Calu3 (cell line): ENCODE results near the gene TSEN54. TPM values are rescaled to one million over a fixed set of nuclear protein-coding genes. Genes with fewer than 3 reads are reported as not detected.
A peak's percentile ranks its signal among the peaks of the same experiment; 100 is the strongest.

Experiments
- BruUV-seq: library from RNA; stranded (reverse); fragments of 400-500 nt; replicated peaks from 2 replicates; lab custom pipeline; 2021; lab: Mats Ljungman, UMichigan
- CTCF ChIA-PET: fragments of 300-600 bp; sonication (Branson Sonifier 250); formaldehyde crosslinking; loops from one replicate; lab custom pipeline; 2022; ENCODE audit warnings: antibody characterized with exemption; lab: Charles Lee
- DNase-seq: peaks from one replicate; pipeline ENCODE4 v3.0.0; 2022
- H3K27ac Mint-ChIP-seq: one replicate; pipeline ENCODE4 v1.8.0; 2022; ENCODE audit warnings: mixed read lengths; ENCODE audit not compliant: unreplicated experiment
- H3K27me3 Mint-ChIP-seq: one replicate; pipeline ENCODE4 v1.8.0; 2022; ENCODE audit warnings: mixed read lengths; ENCODE audit not compliant: unreplicated experiment
- H3K36me3 Mint-ChIP-seq: one replicate; pipeline ENCODE4 v1.8.0; 2022; ENCODE audit warnings: mild to moderate bottlenecking, moderate library complexity, mixed read lengths; ENCODE audit not compliant: insufficient read depth, unreplicated experiment
- H3K4me1 Mint-ChIP-seq: one replicate; pipeline ENCODE4 v1.8.0; 2022; ENCODE audit warnings: mild to moderate bottlenecking, low read depth, mixed read lengths; ENCODE audit not compliant: unreplicated experiment
- H3K4me3 Mint-ChIP-seq: one replicate; pipeline ENCODE4 v1.8.0; 2022; ENCODE audit warnings: mild to moderate bottlenecking, low read depth, moderate library complexity, mixed read lengths; ENCODE audit not compliant: unreplicated experiment
- H3K9me3 Mint-ChIP-seq: one replicate; pipeline ENCODE4 v1.8.0; 2022; ENCODE audit warnings: low read depth, mixed read lengths; ENCODE audit not compliant: unreplicated experiment
- intact Hi-C: fragments of 100-400 bp; cut with micrococcal nuclease; formaldehyde crosslinking; loops from one replicate; pipeline ENCODE4 v1.10.0; 2022; ENCODE audit not compliant: unreplicated experiment
- total RNA-seq: library from RNA; stranded (reverse); gene quantifications from 2 replicates; pipeline ENCODE4 v1.2.3, GENCODE V29; 2022
- TF ChIP-seq, protein P1 (sequence below): fragments of 200-600 bp; IDR thresholded peaks from one replicate; pipeline ENCODE4 v1.8.0; 2022; ENCODE audit warnings: antibody characterized with exemption; ENCODE audit not compliant: unreplicated experiment

TSEN54 gene
- total RNA-seq, 1 experiment from 2014 or later: 55.4 TPM

DNA sequence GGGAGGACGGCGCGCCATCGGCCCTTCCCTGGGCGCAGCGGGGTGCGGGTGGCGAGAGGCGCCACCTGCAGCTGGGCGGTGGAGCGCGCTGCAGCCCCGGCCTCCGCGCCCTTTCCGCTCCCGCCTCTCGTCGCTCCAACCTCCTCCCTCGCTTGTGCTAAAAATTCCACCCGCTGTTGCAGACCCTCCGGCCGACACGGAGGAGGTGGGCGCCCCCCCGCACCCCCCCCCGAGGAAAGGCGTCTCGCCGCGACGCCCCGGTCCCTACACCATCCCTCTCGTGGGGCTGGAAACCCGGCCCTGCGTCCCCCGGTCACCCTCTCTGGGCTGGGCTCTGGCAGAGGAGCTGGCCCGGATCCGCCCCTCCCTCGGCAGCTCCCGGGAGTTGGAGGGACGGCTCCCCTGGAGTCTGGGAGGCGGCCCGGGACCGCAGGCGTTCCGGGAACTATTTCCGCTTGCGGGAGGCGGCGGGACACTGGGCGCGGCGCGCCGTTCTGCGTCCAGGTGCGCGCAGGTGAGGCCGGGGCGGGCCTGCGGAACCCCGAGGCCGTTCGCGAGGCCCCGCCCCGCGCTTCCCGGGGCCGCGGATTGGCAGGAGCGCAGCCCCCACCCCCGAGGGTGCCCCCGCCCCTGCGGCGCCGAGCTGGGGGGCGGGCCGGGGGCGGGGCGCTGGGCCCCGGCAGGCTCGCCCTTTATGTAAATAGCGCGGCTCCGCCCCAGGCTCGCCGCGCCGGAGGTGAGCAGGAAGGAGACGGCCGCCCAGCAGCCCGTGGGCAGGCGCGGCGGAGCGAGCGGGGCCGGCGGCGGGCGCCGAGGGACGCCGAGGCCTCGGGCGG is 8.9 kb downstream of the TSEN54 start, which contains the start of gene LLGL2:
Gene LLGL2, plus strand, starts transcription at position 728 of the 836 bp plus-strand sequence. CDS start 17,730 bp downstream, outside the sequence.
- H3K36me3 Mint-ChIP-seq: peaks cover 48% of the 10 kb centered on the region
- peak within 1 kb of the TSS; percentile 82 for H3K27ac Mint-ChIP-seq
- intact Hi-C loops: no loop called here
- TF ChIP-seq, protein P1, sequence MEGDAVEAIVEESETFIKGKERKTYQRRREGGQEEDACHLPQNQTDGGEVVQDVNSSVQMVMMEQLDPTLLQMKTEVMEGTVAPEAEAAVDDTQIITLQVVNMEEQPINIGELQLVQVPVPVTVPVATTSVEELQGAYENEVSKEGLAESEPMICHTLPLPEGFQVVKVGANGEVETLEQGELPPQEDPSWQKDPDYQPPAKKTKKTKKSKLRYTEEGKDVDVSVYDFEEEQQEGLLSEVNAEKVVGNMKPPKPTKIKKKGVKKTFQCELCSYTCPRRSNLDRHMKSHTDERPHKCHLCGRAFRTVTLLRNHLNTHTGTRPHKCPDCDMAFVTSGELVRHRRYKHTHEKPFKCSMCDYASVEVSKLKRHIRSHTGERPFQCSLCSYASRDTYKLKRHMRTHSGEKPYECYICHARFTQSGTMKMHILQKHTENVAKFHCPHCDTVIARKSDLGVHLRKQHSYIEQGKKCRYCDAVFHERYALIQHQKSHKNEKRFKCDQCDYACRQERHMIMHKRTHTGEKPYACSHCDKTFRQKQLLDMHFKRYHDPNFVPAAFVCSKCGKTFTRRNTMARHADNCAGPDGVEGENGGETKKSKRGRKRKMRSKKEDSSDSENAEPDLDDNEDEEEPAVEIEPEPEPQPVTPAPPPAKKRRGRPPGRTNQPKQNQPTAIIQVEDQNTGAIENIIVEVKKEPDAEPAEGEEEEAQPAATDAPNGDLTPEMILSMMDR: peak; percentile 43
- peak; percentile 96 for DNase-seq
- H3K9me3 Mint-ChIP-seq: no peaks in the 10 kb centered on the region
- BruUV-seq: no TSS peak
- CTCF ChIA-PET: interaction anchor here (0.6 to 3.6 kb wide), 16 partner anchors 9 to 1192 kb away, joined by 3 to 23 read pairs (median 4); partner anchors contain the start of gene TSEN54
- peaks cover 4% of the 10 kb centered on the region for H3K4me1 Mint-ChIP-seq
- H3K27me3 Mint-ChIP-seq: no peaks in the 10 kb centered on the region
- peak within 1 kb of the TSS; percentile 94 for H3K4me3 Mint-ChIP-seq

DNA sequence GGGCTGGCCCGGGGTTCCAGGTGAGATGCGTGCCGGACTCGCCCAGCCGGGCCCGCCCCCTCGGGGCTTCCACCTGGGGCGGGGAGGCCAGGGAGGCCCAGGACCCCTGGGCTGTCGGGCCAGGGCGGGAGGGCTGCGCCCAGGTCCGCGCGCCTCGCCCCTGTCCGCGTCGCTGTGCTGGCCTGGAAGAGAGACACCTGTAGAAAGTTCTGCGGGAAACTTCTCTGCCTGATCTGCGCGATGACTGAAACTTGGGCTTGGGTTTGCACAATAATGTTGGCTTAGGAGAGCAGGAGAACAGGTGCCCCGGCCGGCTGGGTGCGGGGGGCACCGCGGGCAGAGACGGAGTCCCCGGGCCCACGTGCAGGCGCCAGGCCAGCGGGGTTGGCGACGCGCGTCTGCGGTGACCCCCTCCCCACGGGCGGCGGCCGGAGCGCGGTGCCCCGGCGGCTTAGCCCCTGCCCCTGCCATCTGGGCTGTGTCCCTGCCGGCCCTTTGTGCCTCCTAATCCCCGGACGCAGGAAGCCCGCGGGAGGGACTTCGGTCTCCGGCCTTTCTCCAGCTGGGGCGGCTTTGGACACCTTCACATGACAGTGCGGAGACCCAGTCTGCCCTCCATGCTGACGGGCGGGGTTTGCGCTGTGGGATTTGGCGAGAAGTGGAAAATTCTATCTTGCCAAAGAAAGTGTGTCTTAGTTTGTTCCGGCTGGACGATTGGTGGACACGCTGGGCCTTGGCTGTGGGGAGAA is 9.7 kb downstream of the TSEN54 start:
- peak; percentile 35 for DNase-seq
- H3K9me3 Mint-ChIP-seq: no peaks in the 10 kb centered on the region
- peak overlapping the region; percentile 94 for H3K4me3 Mint-ChIP-seq
- peaks cover 12% of the 10 kb centered on the region for H3K4me1 Mint-ChIP-seq
- TF ChIP-seq, protein P1: no peak
- peak overlapping the region; percentile 82 for H3K27ac Mint-ChIP-seq
- CTCF ChIA-PET: interaction anchor here (0.8 to 3.6 kb wide), 14 partner anchors 9 to 97 kb away, joined by 3 to 23 read pairs (median 4); partner anchors contain the start of genes MYO15B and TSEN54
- BruUV-seq: no TSS peak
- peaks cover 54% of the 10 kb centered on the region for H3K36me3 Mint-ChIP-seq
- no peaks in the 10 kb centered on the region for H3K27me3 Mint-ChIP-seq
- intact Hi-C loops: no loop called here

DNA sequence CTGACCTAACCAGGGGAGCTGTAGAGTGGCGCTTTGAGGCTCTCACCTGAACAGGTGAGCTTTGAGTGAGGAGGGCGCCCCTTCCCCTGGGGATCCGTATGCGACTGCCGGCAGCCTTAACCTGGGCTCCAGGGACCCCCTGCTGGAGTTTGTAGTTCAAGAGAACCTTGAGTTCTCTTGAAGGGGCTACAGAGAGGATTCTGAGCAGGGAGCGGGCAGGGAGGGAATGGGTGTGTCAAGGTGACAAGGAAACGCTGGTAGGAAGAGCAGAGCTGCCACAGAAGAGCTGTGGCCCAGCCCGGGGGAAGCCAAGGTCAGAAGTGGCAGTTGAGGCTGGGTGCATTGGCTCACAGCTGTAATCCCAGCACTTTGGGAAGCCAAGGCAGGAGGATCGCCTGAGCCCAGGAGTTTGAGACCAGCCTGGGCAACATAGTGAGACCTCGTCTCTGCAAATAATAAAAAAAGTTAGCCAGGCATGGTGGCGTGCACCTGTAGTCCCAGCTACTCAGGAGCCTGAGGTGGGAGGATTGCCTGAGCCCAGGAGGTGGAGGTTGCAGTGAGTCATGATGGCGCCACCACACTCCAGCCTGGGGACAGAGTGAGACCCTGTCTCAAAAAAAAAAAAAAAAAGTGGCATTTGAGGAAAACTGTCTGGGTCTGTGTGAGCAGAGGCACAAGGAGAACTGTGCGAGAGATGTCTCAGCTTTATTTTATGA is 10.4 kb downstream of the TSEN54 start:
- peak; percentile 41 for DNase-seq
- no peaks in the 10 kb centered on the region for H3K27me3 Mint-ChIP-seq
- H3K27ac Mint-ChIP-seq: peak overlapping the region; percentile 82
- no peaks in the 10 kb centered on the region for H3K9me3 Mint-ChIP-seq
- BruUV-seq: no TSS peak
- CTCF ChIA-PET: interaction anchor here (0.6 to 3.6 kb wide), 9 partner anchors 9 to 352 kb away, joined by 3 to 23 read pairs (median 5); partner anchors contain the start of genes MYO15B, TRIM47 and TSEN54
- peaks cover 19% of the 10 kb centered on the region for H3K4me1 Mint-ChIP-seq
- TF ChIP-seq, protein P1: no peak
- intact Hi-C loops: no loop called here
- peak overlapping the region; percentile 94 for H3K4me3 Mint-ChIP-seq
- peaks cover 61% of the 10 kb centered on the region for H3K36me3 Mint-ChIP-seq
